Thyroid gland (tissue), 4 donors: ENCODE measurements around the gene CAMTA1. TPM values are rescaled to one million over a fixed set of nuclear protein-coding genes. Genes with fewer than 3 reads are reported as not detected.

Experiments used
- DNase-seq, 2 donors: peaks; one replicate each; pipeline ENCODE4 v3.0.0-alpha.2; 2019
- H3K27ac ChIP-seq, 3 donors: fragments of 200-600 bp; sonication (generic); 1 replicate in 2 of 3; 2 replicates in 1 of 3; pipeline ENCODE4 v1.5.1; 2016 to 2019; ENCODE audit warnings: mild to moderate bottlenecking in 1 of 3, moderate library complexity in 1 of 3
- H3K27me3 ChIP-seq: fragments of 200-600 bp; sonication (generic); one replicate; pipeline ENCODE4 v1.5.1; 2019
- H3K36me3 ChIP-seq, 2 donors: fragments of 200-600 bp; sonication (generic); one replicate each; pipeline ENCODE4 v1.5.1; 2016 to 2019
- H3K4me1 ChIP-seq, 2 donors: fragments of 200-600 bp; sonication (generic); one replicate each; pipeline ENCODE4 v1.5.1; 2017 to 2019
- H3K4me3 ChIP-seq, 3 donors: fragments of 200-600 bp; sonication (generic); replicated peaks in 1 of 3; 1 replicate in 2 of 3; 2 replicates in 1 of 3; pipeline ENCODE4 v1.5.1; 2016; ENCODE audit warnings: mild to moderate bottlenecking in 1 of 3
- H3K9me3 ChIP-seq: fragments of 200-600 bp; sonication (generic); one replicate; pipeline ENCODE4 v1.5.1; 2017
- CTCF ChIP-seq, 6 experiments: fragments of 200-600 bp in 3 of 6; fragments of 450-650 bp in 3 of 6; sonication (generic) in 3 of 6; IDR thresholded peaks; one replicate each; pipeline ENCODE4 v1.5.1; 2016 to 2019; ENCODE audit warnings: antibody characterized with exemption in 6 of 6, mild to moderate bottlenecking in 2 of 6, inconsistent platforms in 1 of 6, moderate library complexity in 1 of 6
- POLR2A ChIP-seq, 2 donors: fragments of 450-650 bp; IDR thresholded peaks; one replicate each; pipeline ENCODE4 v1.6.1; 2017; ENCODE audit warnings: antibody characterized with exemption in 2 of 2, mild to moderate bottlenecking in 2 of 2, moderate library complexity in 1 of 2
- WGBS, 2 donors: methylation state at CpG; one replicate each; pipeline ENCODE4 v1.1.5; 2017; 5-methylcytosine and 5-hydroxymethylcytosine counted together
- intact Hi-C: fragments of 100-400 bp; cut with DNase I; formaldehyde crosslinking; loops from one replicate; pipeline ENCODE4 v1.15.1; 2023
- total RNA-seq, 4 donors: library from RNA; depleted of rRNA; stranded (reverse); fragments of >200 nt; gene quantifications; one replicate each; pipeline ENCODE4 v1.2.3, GENCODE V29; 2016

The CAMTA1 gene
- total RNA-seq, 4 donors from 2014 or later, result 63.9 to 124 (median 101) TPM

- no peaks in the 10 kb centered on the region for H3K4me1 ChIP-seq
- no peaks in the 10 kb centered on the region for H3K36me3 ChIP-seq
- H3K27me3 ChIP-seq, result no peaks in the 10 kb centered on the region
- DNase-seq, result no peak
- TF ChIP-seq POLR2A (IDR thresholded peaks at IDR 0.05) (no peak), CTCF (IDR thresholded peaks at IDR 0.05) (no peak)
- WGBS, 2 donors, result 73 to 74% methylated on average over 5 of the region's 5 CpGs
- intact Hi-C loops, result no loop called here
- no peaks in the 10 kb centered on the region for H3K9me3 ChIP-seq
- H3K4me3 ChIP-seq, result no peak overlapping the region
- H3K27ac ChIP-seq, result no peak overlapping the region
Measured at GRCh38 chr1:7615138-7615537, 829.9 kb downstream of the CAMTA1 start.

DNA sequence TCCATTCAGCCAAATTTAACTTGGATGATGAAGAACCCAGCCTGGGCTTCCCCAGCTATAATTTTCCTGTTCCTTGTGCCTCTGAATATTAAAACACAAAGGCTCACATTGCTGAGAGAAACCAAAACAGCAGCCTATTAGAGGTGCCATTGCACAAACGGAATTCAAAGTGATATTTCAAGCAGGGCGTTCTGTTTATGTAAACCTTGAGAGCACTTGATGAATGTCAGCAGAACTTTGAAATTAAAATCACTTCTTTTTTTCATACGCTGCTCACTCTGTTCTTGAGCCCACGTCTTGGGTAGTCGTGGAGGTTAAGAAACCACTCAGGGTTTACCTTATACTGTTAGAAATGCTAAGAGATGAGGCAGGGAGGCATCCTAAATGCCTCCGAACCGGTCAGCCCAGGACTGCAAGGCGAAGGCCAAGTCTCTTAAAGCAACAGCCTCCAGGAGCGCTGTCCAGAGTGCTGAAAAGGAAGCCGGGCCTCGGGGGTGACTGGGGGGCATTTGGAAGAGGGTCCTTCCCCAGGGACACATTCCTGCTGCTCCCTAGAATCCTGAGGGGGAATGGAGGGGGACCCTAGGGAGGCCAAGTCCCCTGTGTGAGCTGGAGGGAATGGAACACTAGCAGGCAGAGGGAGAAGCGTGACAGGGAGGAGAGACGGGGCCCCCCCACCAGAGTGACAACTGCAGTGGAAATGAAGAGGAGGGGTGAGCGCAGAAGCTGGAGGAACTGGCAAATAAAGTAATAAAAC, 831.0 kb downstream of the CAMTA1 start:
- WGBS, 2 donors, result 23 to 24% methylated on average over 14 of the region's 14 CpGs
- Histone ChIP-seq H3K27ac (no peak overlapping the region), H3K9me3 (no peaks in the 10 kb centered on the region), H3K4me1 (no peaks in the 10 kb centered on the region), H3K36me3 (no peaks in the 10 kb centered on the region), H3K4me3 (no peak overlapping the region), H3K27me3 (no peaks in the 10 kb centered on the region)
- TF ChIP-seq POLR2A (IDR thresholded peaks at IDR 0.05) (no peak), CTCF (IDR thresholded peaks at IDR 0.05) (no peak)
- peak; percentile 62 to 79 for DNase-seq
- intact Hi-C loops, result no loop called here

DNA sequence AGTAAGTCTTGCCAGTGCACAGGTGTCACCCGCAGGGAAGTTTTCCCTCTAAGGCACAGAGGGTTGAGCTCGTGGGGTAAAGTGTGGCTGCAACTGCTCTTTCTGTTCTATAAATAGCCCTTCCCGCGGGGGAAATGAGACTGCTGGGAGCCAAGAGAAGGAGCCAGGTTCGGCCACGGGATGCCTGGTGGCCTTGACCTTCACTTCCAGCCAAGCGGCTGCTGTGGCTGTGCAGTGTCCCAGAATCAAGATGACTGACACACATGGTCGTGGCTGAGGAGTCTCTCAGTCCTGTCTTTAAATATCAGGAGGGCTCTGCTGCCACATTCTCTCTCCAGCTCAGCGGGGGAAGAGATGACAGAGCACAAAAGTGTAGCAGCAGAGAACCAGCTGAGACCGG, 831.7 kb downstream of the CAMTA1 start:
- intact Hi-C loops, result no loop called here
- DNase-seq, result no peak
- no peak for TF ChIP-seq POLR2A (IDR thresholded peaks at IDR 0.05)
- no peak for TF ChIP-seq CTCF (IDR thresholded peaks at IDR 0.05)
- Histone ChIP-seq H3K27me3 (no peaks in the 10 kb centered on the region), H3K4me1 (no peaks in the 10 kb centered on the region), H3K27ac (no peak overlapping the region), H3K36me3 (no peaks in the 10 kb centered on the region), H3K4me3 (no peak overlapping the region), H3K9me3 (no peaks in the 10 kb centered on the region)
- 56 to 64% methylated on average over 10 of the region's 10 CpGs for WGBS, 2 donors

DNA sequence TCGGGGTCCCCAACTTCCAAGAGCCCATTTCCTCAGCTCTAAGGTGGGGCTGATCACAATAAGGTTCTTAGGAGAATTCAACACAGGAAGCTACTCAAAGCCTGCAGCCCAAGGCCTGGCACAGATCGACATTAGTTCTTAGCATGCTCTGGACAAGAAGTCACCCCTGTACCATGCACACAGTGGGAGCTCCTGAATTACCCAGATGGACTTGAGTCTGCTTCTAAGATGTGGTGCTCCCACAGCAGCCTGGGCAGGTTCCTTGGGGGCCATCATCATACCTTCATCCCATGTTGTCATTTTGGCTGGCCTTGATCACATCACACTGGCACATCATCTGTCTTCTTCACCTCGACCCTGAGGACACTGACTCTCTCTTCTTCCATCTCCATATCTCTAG, 832.6 kb downstream of the CAMTA1 start:
- Histone ChIP-seq H3K9me3 (no peaks in the 10 kb centered on the region), H3K27ac (no peak overlapping the region), H3K4me1 (no peaks in the 10 kb centered on the region), H3K4me3 (no peak overlapping the region), H3K36me3 (no peaks in the 10 kb centered on the region), H3K27me3 (no peaks in the 10 kb centered on the region)
- 60 to 89% methylated on average over 2 to 3 of the region's 3 CpGs for WGBS, 2 donors
- TF ChIP-seq CTCF (IDR thresholded peaks at IDR 0.05), result no peak
- no peak for TF ChIP-seq POLR2A (IDR thresholded peaks at IDR 0.05)
- intact Hi-C loops, result no loop called here
- DNase-seq, result no peak

- 72 to 74% methylated on average over 4 of the region's 4 CpGs for WGBS, 2 donors
- H3K27ac ChIP-seq, result no peak overlapping the region
- intact Hi-C loops, result no loop called here
- DNase-seq, result no peak
- no peaks in the 10 kb centered on the region for H3K9me3 ChIP-seq
- no peaks in the 10 kb centered on the region for H3K36me3 ChIP-seq
- no peaks in the 10 kb centered on the region for H3K27me3 ChIP-seq
- H3K4me1 ChIP-seq, result peaks cover 0 to 5% of the 10 kb centered on the region in 2 donors
- TF ChIP-seq POLR2A (IDR thresholded peaks at IDR 0.05) (no peak), CTCF (IDR thresholded peaks at IDR 0.05) (no peak)
- H3K4me3 ChIP-seq, result no peak overlapping the region
Measured at GRCh38 chr1:7620196-7620595, 834.9 kb downstream of the CAMTA1 start.
